CD4-positive, alpha-beta T cell treated with Interleukin-21 for 1 hour (primary cell): ENCODE measurements around the gene WWOX.
"Not testable (repeated sequence)": the region's sequence is repeated elsewhere in the genome, so short reads cannot be mapped to it uniquely, and the experiment has no call there.

Source experiments
- DNase-seq: peaks from one replicate; pipeline ENCODE4 v3.0.0-alpha.2; 2020

Gene WWOX

DNA sequence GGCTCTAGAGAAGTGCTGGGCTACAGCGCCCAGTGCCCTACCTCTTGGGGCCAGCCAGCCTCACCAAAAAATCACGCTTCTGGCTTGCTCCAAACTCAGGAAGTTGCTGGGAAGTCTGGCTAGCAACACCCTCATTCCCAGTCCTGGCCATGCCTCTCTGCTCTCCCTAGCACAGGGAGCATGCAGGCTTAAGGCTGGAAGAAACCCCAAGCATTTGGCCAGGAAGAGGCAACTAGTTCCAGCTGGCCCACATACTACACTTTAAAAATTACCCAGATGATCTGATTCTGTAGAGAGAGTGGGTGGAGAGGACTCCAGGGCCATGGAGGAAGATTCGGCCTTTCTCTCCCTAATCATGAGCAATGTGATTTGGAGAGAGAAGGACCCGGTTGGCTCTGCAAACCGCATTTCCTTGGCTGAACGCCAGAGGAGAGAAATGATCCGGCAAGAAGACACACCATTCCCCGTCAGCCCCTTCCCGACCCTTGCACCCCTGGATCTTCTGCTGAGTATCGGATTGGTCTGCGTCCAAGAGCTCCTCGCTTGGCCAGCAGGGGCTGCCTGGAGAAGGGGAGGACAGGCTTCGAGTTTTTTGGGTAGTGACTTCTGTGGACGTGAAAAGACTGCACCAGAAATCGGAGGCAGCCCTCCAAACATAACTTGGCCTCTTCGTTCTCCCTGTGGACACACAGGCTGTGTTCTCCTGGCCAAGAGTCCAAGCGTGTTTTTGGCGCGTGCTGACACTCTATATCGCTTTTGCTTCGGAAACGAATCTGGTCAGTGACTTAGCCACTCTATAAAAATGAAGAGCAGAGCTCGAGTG, 406.3 kb downstream of the WWOX start:
- no peak for DNase-seq

DNA sequence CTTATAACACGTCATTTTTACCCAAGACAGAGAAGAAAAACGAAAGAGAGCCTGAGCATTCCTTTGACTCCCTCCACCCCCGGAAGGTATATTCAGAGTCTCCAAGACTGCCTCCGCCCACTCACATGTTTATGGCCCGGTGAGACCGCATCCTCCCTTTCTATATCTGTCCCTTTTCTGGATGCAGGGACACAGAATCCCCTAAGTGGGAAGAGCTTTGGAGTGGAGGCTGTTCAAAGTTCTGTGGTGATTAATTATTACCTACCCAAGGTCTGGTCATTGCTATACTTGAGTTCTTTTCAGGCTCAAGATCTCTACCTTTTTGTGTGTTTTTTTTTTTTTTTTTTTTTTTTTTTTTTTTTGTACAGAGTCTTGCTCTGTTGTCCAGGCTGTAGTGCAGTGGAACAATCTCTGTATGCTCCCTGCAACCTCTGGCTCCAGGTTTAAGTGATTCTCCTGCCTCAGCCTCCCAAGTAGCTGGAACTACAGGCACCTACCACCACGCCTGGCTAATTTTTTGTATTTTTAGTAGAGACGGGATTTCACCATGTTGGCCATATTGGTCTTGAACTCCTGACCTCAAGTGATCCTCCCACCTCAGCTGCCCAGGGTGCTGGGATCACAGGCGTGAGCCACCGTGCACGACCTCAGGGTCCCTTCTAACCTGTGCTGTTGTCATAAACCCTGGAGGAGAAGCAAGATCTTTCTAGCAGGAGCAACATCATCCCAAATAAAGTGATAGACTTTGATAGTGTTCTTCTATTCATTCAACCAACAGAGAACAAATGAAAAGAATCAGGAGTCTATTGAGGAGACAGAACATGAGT, 407.1 kb downstream of the WWOX start:
- no peak for DNase-seq

DNA sequence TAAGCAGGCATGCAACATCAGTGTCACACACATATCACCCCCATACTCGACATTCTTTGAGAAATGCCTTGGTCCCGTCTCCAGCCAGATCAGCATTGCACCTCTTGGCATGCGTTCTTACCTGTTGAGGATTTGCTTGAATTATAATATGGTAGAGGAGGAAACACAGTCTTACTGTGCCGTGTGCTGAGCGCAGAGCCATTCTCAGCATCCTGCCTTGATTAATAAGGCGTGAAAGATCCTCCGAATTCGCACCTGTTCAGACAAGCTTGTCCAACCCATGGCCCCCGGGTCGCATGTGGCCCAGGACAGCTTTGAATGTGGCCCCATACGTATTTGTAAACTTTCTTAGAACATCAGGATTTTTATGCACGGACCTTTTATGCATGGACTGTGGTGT, 408.1 kb downstream of the WWOX start:
- no peak for DNase-seq

DNA sequence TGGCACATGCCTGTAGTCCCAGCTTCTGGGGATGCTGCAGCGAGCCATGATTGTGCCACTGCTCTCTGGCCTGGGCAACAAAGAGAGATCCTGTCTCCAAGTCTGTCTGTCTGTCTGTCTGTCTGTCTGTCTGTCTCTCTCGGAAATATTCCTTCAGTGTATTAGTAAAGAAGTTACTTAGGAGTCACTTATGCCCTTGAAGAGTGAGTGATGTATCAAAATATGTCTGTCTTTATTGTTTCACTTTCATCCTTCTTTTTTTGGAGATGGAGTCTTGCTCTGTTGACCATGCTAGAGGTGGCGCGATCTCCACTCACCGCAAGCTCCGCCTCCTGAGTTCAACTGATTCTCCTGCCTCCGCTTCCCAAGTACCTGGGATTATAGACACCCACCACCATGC, 410.5 kb downstream of the WWOX start:
- no peak for DNase-seq

DNA sequence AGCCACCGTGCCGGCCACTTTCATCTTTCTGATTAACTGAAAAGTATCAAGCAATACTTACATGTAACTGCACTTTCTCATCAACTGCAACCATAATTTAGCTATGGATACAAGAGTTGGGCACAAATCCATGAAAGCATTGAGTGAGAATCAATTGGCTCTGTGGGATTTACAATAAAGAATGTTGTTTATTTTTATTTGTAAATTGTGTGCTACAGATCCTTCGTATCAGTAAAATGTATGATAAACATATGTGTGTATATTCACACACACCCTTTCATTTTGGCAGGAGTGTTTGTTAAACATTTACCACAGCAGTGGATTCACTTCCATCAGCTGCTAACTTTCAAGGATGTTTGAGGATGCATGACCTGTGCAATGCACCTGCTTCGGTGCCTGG, 411.0 kb downstream of the WWOX start:
- DNase-seq: no peak

DNA sequence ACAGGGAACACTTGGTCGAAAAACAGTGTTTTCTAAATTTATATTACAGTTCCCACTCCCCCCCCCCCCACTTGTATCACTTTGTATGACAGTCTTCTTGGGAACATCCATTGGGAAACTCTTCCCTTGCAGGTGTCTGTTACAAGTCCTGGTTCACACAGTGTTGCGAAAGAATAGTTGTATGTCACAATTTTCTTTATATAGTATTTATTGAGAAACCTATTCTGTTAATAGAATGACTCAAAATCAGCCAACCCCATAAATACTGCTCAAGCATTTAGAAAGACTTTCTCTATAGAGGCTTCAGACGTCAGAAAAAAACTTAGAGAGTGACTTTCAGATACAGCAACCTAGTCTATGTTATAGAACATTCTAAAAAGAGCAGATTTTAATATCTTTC, 414.4 kb downstream of the WWOX start:
- no peak for DNase-seq

DNA sequence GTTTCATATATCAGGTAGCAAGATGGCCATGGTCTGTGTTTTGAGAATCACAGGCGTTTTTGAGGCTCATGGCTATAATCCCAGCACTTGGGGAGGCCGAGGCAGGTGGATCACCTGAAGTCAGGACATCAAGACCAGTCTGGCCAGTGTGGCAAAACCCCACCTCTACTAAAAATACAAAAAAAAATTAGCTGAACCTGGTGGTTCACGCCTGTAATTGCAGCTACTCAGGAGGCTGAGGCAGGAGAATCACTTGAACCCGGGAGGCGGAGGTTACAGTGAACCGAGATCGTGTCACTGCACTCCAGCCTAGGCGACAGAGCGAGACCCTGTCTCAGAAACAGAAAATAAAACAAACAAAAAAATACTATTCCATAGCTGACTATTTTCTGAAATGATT, 415.4 kb downstream of the WWOX start:
- not testable (repeated sequence) for DNase-seq

DNA sequence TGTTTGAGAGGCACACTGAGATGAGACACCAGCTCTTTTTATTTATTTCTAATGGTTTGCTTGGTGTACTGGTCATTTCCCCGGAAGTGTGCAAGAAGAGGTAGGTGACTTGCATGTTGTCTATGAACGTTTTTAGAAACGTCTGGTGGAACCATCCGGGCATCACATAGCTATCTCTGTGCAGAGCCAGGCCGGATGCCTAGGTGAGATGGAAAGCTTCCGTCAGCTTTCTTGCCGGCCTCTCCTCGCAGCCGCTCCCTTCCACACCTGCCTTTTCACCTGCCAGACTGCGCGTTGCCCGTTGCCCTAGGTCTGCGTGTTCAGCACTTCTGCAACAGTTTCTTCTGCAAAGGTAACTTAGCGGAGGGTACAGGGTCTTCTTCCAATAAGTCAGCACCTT, 416.0 kb downstream of the WWOX start:
- no peak for DNase-seq

DNA sequence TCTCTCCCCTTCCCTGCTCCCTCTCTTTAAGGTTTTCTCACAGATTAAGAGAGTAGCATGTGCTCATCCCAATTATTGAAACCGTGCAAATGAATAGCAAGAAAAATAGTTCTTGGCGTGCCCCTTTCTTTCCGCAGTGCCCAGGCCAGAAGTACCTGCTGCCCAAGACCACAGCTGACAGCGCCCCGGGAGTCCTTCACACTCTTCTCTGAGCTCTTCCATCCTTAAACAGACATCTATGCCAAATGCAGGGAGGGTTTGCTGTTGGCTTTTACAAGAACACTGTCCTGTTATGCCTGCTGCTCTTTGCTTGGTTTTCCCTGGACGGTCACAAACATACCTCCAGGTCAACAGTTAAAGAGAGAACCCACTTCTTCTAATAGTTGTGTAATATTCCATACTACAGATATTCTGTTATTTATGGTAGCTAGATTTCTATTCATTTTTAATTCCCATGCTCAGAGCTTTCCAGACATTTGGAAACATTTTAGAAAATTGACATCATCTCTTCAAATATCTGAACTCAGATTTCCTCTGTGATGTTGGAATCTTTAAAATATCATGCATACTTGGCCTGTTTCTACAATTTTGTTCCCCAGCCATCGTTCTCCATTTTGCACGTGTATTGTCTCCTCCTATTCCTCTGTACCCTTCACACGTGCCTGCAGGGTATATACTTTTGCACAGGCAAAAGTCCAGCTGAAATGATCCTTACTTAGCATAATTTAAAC, 416.7 kb downstream of the WWOX start:
- no peak for DNase-seq

DNA sequence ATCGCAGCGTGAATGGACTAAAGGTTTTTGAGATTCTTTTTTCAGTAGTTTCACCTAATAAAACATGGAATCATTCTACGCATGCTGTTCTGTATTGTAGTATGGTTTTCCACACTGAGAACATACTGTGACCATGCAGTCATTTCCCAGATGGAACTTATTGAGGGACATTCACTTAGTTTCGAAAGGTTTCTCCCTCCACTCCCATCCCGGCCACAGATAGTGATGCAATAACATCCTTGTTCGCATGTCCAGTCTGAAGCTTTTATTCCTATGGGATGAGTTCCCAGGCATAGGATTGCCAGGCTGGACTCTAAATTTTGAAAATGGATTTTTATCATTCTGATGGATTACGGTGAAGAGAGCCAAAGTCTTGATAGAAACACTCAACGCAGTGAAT, 420.4 kb downstream of the WWOX start:
- DNase-seq: no peak

DNA sequence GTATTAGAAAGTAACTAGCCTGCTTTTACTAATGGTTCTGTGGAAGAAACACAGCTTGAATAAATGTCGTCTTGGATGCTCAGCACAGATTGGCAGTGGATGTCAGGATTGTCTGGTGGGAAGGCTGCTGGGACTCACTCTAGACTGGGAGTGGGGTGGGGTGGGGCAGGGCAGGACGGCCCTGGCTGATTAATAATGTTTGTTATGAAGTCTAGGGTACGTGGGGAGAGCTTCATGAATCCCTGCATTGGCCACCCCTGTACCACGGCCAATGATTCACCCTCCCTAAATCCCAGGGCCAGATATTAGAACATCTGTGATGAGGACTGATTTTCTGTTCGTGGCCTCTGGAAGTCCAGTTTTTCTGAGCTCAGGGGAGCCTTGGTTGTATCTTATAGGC, 421.0 kb downstream of the WWOX start:
- DNase-seq: no peak

DNA sequence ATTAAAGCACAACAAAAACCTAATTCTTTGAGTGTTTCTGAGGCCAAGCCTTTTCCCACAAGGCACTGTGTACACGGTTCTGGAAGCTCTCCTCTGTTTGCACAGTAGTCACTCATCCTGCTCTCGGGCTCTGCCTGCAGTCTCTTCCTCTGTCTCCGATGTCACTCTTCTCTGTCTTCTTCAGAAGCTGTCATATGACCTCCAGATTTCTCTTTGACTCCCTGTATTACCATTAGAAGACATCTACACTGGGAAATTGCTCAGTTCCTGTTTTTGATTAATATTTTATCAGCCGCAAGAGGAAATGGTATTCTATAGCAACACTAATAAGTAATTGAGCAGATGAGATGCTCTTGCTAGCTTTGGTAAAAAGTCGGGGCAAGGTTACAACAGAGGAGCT, 422.9 kb downstream of the WWOX start:
- DNase-seq: no peak

DNA sequence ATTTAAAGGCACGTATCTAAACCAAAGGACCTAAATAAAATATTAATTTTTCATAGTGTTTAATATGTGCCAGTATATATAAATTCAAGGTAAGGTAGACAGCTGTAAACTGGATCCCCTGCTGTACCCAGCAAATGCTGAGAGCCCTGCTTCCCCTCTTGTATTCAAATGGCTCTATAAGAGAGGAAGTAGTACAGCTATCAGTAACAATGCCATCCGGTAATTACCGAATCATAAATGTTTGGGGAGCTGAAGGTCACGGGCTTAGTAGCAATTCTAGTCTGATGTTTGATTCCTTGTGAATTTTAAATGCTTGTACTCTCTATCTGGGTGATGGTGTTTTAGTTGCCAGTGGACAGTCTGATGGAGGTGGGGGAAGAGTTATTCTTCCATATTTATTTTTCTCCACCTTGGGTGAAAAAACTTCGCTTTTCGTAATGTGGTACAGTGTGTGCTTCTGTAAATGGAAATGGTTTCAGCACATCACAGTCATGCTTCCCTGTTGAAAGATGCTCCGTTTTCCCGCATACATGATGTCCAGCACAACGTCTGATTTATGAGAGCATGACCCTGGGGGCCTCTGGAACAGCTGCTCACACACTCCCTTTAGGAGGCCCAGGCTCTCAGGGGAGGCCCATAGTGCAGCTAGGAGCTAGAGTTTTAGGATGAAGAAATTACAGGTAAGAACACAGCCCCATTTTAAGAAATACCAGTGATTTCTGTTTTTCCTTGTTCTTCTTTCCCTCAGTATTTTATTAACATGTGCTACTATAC, 423.9 kb downstream of the WWOX start:
- DNase-seq: no peak

DNA sequence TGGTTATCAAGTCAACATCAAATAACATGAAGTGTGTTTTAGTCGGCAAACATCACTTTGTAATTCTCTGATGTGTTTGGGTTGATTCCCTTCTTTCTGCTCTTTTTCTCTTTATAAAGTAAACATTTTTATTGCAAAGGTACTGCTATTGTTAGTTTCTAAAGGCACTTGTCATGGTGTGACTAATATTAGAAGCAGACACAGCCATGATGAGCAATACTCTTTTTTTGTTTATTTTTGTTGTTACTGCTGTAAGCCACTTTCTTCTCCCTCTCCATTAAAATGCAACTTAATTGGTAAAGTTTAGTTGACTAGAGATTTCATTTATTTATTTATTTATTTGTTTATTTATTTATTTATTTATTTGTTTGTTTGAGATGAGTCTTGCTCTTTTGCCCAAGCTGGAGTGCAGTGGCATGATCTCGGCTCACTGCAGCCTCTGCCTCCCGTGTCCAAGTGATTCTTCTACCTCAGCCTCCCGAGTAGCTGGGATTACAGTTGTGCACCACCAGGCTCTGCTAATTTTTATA, 424.7 kb downstream of the WWOX start:
- DNase-seq: no peak

DNA sequence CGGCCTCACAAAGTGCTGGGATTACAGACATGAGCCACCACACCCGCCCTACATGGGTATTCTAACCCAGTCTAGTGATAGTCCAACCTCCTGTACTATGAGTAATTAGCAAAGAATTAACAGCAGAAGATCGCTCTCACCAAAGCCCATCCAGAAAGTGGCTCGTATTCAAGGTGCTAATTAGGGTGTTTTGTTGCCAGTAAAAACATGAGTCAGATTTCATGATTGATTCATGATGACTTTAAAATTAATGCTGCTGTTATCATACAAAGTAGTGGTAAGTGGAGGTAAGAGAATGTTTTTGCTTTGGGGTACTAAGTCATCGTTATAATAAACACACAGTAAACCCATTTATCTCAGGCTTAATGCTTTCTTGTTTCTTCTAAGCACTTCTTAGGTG, 428.8 kb downstream of the WWOX start:
- no peak for DNase-seq

DNA sequence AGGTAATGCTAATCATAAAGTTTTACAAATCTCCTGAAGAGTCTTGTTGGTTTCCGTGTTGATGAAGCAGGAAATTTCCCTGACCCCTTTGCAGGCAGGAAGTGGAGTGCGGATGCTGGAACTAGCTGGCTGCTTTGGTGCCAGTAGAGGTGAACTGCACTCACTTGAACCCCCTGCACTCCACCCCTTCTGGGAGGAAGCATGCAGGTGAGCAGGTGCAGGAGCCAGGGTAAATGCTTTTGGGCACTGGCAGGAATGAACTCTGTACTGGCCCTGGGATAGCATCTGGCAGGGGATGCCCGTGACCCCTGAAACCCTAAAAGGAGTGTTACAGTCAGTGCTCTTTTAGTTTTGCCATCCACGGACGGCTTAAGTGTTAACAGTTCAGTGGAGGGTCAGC, 430.4 kb downstream of the WWOX start:
- DNase-seq: no peak

DNA sequence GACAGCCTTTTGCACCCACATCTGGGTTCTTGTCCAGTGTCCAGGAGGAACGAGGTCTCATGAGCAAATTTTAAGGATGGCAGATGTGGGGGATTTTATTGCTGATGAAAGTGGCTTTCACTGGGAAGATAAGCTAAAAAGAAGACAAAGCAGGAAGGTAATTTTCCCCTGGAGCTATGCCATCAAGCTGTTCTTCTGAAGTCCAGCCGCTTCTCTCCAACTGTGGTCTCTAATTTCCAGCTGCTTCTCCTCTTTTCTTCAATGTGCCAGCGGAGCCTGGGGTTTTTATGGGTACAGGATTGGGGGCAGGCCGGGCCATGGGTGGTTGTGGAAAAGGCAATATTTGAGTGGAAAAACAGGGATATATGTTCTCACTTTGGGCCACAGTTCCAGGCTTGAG, 430.8 kb downstream of the WWOX start:
- no peak for DNase-seq

DNA sequence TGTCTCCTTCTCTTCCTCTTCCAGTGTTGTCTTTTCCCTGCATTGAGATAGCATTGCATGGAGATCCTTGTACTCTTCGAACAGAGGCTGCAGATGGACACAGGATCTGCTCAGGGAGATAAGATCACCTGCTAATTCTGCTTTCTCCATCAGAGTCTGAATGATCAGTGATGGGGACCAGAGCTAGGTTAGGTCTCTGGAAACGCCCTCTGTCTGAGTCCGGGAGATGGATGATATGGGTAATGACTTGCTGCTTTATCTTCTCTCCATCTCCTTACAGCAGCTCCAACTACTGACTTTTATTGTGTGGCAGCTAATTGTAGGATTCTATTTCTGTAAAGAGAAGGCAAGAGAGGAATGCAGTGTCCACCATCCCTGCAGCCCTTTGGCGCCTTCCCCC, 435.6 kb downstream of the WWOX start:
- no peak for DNase-seq

DNA sequence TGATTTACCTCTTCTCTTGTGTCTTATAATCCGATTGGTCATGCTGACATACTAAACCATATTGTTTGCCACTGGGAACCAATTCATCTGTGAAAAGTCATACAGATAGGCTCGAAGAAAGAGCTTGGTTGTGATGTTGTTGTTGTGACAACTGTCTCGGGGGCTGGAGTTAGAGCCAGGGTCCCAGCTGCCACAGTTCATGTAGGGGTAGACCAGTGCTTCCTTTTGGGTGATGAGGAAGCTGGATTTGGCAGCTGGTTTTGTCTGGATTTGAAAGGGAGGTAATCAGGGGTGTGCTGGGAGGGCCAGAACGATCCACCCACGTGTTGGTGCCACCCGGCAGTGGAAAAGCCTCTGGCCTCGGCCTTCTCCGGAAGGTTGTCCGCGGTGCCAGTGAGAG, 438.1 kb downstream of the WWOX start:
- DNase-seq: no peak

DNA sequence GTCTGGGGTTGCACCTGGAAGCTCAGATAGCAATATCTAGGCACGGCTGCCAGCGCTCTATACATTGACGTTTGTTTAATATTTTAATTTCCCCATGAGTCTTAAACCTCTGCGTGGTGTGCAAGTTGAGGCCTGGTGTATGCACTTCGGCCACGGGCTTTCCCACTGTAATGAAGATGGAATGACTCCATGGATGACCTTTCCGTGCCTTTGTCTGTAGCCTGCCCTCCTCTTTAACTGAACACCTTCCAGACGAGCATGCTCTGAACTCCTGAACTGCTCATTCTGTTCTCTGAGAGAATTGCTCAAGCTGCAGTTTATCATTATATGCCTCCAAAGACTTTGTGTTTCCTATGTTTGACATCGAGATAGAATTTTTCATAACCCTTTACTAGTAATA, 438.8 kb downstream of the WWOX start:
- no peak for DNase-seq

DNA sequence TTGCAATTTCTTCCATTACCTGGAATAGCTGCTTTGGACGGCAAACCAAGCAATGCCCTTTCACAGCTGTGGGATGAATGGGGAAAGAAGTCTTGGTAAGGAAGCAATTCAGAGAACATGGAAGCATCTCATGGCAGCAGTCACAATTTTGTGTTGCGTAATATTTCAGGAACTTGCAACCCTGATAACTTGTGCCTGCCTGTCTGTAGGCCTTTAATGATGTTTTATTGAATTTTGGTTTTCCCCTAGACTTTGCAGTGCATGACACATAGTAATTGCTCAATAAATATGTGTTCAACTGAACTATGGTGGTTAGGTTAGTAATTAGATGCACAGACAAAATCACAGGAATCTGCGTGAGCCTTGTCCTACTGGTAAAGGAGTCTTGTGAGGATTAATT, 439.5 kb downstream of the WWOX start:
- DNase-seq: no peak

DNA sequence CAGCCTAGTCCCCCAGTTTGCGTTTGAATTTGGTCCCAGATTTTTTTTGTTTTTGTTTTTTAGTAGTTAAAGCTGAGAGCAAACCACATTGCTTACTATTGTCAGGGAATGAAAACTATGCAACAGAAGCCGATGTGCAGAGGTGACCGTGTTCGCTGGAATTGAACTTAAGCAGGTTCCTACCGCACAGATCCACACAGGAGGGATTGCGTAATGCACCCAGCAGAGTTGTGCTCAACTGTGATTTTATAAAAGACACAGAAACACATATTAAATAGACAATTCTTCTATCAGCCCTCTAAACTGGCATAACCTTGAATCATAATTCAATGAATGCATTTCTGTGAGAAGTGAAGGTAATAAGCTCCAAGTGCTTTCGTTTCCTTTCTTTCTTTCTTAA, 443.0 kb downstream of the WWOX start:
- no peak for DNase-seq

DNA sequence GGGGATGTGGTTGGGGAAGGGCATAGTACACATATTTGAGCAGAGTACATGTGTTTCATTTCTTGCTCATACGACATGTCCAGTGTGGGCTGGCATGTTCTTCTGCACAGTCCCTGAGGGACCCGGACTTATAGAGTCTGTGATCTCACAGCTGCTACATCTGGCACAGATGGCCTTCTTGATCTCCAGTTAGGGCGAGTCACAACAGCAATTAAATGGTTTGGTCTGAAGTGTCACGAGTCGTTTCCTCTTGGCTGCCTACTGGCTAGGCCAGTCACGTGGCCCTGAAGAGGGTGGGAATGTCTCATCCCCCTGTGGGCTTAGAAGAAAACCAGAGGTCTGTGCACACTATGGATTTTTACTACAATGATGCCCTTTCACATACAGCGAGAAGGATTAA, 443.6 kb downstream of the WWOX start:
- no peak for DNase-seq
